HG02852 (cell line): ENCODE measurements around the gene KIAA1958.
"Not testable (repeated sequence)": the region's sequence is repeated elsewhere in the genome, so short reads cannot be mapped to it uniquely, and the experiment has no call there.

Source experiments
- ATAC-seq: cut with Tn5 transposase; IDR thresholded peaks from one replicate; pipeline ENCODE4 v1.9.1; 2021; ENCODE audit warnings: mild to moderate bottlenecking, moderate library complexity; ENCODE audit not compliant: unreplicated experiment

The KIAA1958 gene

DNA sequence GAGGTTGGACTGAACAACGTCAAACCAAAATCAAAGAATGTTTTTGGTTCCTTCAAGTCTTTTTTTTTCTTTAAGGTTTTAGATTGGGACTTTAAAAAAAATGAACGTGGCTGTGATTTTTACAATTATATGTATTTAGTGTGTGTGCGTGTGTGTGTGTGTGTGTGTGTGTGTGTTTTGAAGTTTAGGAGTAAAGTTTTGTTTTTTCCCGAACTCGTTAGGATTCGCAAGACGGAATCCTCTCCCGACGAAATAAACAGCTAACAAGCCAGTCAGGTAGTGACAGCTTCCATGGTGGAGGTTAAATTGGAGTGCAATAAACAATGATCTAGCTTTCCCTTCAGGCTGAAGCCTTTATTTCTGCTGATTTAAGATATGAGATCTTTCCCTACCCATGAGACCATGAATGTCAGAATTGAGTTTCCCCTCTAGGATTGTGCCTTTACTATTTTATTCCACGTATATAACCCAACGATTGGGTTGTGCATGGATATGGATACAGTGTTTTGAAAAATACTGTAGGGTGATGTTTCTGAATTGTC is 1.2 kb downstream of the KIAA1958 start:
- no peak for ATAC-seq

- ATAC-seq = no peak
Observed at GRCh38 chr9:112489039-112489546, 2.5 kb downstream of the KIAA1958 start.

DNA sequence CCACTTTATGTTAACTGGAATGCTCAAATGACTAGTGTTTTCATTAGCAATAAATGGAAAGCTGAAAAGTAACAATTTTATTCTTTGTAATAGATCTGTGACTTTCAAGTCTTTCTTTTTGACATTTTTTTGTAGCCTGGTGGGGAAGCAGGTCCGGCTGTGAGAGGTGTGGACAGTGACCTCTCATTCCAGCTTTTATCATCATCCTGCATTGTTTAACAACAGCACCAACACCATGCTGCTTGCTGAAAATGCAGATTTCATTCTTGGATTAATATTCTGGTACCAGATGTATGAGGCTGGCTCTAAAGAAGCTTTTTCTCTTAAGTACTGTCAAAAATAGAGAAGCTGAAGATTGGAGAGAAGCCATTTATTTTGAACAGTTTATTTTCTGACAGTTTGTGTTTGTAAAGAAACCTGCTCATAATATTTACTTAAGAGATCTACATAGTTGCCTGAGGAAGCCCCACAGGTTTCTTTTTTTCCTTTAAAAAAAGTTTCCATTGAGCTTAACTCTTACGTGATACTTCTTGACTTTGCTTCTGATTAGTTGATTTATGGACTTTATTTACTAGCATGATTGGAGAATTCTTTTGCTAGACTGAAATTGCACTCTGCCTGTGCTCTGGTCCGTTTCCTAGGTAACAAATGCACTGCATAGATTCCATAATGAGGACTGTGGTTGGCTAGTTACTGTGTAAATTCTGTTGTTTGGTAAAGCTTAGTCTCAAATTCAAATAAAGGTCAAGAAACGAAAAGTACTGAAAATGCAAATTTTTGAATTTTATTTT is 3.4 kb downstream of the KIAA1958 start:
- no peak for ATAC-seq

DNA sequence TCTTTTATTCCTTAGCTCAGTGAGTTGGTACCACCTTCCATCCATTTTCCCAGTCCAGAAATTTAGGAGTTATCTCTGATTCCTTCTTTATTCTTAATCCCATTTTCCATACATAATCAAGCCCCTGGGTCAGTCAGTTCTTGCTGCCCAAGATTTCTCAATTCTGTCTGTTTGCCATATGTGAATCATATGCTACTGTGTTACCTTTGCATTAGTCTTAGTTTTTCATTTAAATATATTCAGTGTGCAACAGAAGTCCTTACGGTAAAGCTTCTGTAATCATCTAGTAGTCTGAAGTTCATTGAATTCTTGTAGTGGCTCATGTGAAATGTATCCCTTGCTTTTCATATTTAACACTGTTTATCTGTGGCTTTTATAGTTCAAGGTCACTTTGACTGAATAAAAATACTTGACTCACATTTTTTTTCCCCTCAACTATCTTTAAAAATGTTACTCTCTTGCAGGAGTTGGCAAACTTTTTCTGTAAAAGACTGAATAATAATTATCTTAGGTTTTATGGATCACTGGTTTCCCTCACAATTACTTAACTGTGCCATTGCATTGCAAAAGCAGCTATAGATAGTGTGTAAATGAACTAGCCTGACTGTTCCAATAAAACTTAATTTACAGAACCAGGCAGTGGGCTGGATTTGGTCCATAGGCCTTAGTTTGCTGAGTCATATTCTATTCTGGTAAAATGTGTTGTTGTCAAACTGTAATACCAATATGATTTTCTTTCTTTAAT is 6.9 kb downstream of the KIAA1958 start:
- ATAC-seq = no peak

DNA sequence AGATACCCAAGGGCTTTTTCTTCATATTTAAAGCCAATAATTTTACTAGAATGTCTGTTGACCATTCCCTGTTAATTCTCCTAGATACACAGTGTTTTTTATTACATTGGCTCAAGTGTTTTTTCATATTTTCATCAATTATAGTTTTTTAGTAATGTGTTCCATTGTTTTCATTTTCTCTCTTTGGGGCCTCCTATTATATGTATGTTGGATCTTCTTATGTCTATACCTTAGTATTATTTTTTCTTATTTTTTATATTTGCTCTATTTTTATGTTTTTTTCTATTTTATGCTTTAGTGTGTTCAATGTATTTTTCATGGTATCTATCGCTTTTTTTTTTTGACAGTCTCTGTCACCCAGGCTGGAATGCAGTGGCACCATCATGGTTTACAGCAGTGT is 7.5 kb downstream of the KIAA1958 start:
- ATAC-seq = no peak

GRCh38 chr9:112495614-112496013 is 9.0 kb downstream of the KIAA1958 start:
- ATAC-seq = no peak

DNA sequence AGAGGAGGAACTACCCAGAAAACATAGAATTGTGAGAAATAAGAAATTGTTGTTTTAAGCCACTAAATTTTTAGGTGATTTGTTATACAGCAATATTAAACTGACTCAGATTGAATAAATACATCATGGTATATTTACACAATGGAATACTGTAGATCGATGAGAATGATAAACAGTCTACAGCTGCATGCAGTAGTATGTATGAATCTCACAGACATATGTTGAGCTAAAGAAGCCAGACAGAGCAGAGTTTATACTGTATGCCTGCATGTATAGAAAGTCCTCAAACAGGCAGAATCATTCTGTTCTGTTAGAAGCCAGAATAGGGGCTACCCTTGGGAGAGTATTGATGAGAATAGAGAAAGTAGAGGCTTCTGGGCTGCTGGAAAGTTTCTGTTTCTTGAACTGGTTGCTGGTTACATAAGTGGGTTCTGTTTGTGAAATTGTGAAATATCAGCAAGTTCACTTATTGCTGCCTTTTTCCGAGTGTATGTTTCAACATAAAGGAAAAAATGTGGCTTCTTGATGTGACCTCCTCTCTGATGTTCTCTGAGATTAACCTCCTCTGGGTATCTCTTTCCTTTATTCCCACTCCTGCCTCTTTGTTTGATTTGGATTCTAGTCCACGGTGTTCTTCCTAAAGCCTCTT is 9.6 kb downstream of the KIAA1958 start:
- ATAC-seq = no peak

DNA sequence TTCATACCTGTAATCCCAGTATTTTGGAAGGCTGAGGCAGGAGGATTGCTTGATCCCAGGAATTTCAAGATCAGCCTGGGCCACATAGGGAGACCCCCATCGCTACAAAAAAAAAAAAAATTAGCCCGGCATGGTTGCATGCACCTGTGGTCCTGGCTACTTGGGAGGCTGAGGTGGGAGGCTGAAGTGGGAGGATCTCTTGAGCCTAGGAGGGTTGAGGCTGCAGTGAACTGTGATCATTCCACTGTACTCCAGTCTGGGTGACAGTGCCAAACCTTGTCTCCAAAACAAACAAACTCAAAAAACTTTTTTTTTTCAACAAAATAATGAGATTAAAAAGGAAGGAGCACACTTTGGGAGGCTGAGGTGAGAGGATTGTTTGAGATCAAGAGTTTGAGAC is 14.2 kb downstream of the KIAA1958 start:
- no peak for ATAC-seq

- no peak for ATAC-seq
Observed at GRCh38 chr9:112501287-112501686, 14.7 kb downstream of the KIAA1958 start.

DNA sequence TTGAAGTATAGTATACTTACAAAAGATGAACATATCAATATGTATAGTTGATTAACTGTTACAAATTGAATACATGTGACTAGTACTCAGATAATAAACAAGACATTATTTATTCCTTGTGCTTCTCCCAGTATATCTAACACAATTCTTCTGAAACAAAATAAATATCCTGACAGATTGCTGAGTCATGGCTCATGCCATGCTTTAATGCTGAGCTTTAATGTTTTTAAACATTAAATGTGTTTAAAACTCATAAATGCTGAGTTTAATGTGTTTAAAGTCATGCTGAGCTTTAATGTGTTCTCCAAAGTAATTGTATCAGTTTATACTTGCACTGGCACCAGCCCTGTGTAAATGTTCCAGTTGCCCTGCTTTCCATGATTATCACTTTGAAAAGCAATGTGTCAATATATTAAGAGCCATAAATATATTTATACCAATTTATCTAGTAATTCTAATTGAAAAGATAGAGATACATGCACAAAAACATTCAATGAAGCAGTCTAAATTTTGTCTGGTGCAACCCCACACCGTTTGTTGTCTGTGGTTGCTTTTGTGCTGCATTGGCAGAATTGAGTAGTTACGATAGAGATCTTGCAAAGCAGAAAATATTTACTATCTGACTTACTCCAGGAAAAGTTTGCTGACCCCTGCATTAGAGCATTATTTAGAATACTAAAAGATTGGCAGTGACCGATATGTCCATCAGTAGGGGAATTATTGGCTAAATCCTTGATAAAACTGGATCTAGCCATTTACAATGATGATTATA is 15.7 kb downstream of the KIAA1958 start:
- ATAC-seq = no peak

- no peak for ATAC-seq
Observed at GRCh38 chr9:112503170-112503569, 16.5 kb downstream of the KIAA1958 start.

DNA sequence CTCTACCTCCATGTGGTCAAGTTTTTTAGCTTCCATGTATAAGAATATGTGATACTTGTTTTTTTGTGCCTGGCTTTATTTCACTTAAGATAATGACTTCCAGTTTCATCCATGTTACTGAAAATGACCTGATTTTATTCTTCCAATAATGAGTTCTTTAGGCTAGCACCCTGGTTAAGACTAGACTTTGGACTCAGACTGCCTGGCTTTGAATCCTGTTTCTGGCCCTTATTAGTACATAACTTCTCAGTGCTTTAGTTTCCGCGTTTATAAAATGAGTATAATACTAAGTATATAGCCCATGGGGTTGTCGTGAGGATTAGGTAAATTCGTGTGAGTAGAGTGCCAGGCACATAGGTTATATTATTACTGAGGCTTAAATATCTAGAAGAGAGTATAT is 18.5 kb downstream of the KIAA1958 start:
- no peak for ATAC-seq

GRCh38 chr9:112505607-112506006 is 19.0 kb downstream of the KIAA1958 start:
- no peak for ATAC-seq

- no peak for ATAC-seq
Observed at GRCh38 chr9:112506571-112506970, 19.9 kb downstream of the KIAA1958 start.

GRCh38 chr9:112507001-112507680 is 20.5 kb downstream of the KIAA1958 start:
- no peak for ATAC-seq

DNA sequence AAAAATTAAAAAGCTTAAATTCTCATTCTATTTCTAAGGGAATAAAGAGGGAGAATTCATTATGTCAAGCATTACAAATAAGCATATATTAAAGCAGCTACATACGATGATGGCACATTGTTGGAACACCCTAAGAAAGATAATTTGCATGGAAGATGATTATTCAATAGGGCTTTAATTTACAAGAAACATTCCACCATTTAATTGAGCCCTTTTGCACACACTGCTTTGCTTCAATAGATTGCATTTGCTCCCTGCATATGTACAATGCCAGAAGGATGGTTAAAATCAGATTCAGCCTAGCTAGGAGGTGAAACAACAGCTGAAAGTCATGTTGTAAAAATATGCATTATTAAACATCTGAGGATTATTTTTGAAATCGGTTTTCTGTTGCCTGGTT is 21.8 kb downstream of the KIAA1958 start:
- ATAC-seq = no peak

GRCh38 chr9:112512377-112512776 is 25.8 kb downstream of the KIAA1958 start:
- ATAC-seq = not testable (repeated sequence)

DNA sequence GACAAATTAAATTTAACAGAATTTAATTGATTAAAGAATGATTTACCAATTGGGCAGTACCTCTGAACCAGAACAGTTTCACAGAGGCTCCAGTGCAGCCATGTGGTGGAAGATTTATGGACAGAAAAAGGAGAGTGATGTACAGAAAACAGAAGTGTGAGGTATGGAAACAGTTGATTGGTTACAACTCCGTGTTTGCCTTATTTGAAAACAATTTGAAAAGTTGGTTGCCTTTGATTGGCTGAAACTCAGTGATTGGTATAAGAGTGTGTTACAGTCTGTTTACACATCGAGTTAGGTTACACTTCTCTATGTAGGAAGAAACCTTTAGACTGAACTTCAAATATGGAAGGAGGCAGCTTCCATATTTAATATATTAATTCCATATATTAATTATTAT is 30.1 kb downstream of the KIAA1958 start:
- no peak for ATAC-seq

GRCh38 chr9:112520069-112520468 is 33.4 kb downstream of the KIAA1958 start:
- ATAC-seq = no peak

- no peak for ATAC-seq
Observed at GRCh38 chr9:112520656-112521055, 34.0 kb downstream of the KIAA1958 start.
